CD4-positive, alpha-beta T cell treated with Interleukin-17A for 1 hour (primary cell): Measurements from ENCODE around the gene PSMA6.
"Not testable (repeated sequence)": the region's sequence is repeated elsewhere in the genome, so short reads cannot be mapped to it uniquely, and the experiment has no call there.

ENCODE experiments used
- DNase-seq: peaks from one replicate; pipeline ENCODE4 v3.0.0-alpha.2; 2020

PSMA6 gene

GRCh38 chr14:35326375-35326774 lies 34.2 kb downstream of the PSMA6 start:
- DNase-seq, result no peak

GRCh38 chr14:35331605-35332516 lies 39.7 kb downstream of the PSMA6 start:
- no peak for DNase-seq

- DNase-seq, result peak; percentile 48
These were observed 40.5 kb downstream of the PSMA6 start for GRCh38 chr14:35332517-35333263.

GRCh38 chr14:35333264-35333730 lies 41.1 kb downstream of the PSMA6 start:
- DNase-seq, result no peak

GRCh38 chr14:35333797-35334743 lies 41.9 kb downstream of the PSMA6 start:
- peak; percentile 52 for DNase-seq

- no peak for DNase-seq
These were observed 43.4 kb downstream of the PSMA6 start for GRCh38 chr14:35335388-35336092.

- DNase-seq, result not testable (repeated sequence)
These were observed 44.0 kb downstream of the PSMA6 start for GRCh38 chr14:35336171-35336493.

- no peak for DNase-seq
These were observed 44.5 kb downstream of the PSMA6 start for GRCh38 chr14:35336494-35337268.

GRCh38 chr14:35337269-35338255 lies 45.4 kb downstream of the PSMA6 start:
- DNase-seq, result no peak

- no peak for DNase-seq
These were observed 46.7 kb downstream of the PSMA6 start for GRCh38 chr14:35338731-35339405.

- DNase-seq, result no peak
These were observed 47.7 kb downstream of the PSMA6 start for GRCh38 chr14:35339761-35340406.

- no peak for DNase-seq
These were observed 48.7 kb downstream of the PSMA6 start for GRCh38 chr14:35340616-35341453.

- DNase-seq, result no peak
These were observed 49.2 kb downstream of the PSMA6 start for GRCh38 chr14:35341454-35341750.

GRCh38 chr14:35341751-35342488 lies 49.7 kb downstream of the PSMA6 start:
- DNase-seq, result peak; percentile 29

- DNase-seq, result no peak
These were observed 50.4 kb downstream of the PSMA6 start for GRCh38 chr14:35342489-35343010.

GRCh38 chr14:35343702-35344101 lies 51.5 kb downstream of the PSMA6 start:
- DNase-seq, result no peak
